ENCODE results near the gene GRID1.

Gene GRID1

DNA sequence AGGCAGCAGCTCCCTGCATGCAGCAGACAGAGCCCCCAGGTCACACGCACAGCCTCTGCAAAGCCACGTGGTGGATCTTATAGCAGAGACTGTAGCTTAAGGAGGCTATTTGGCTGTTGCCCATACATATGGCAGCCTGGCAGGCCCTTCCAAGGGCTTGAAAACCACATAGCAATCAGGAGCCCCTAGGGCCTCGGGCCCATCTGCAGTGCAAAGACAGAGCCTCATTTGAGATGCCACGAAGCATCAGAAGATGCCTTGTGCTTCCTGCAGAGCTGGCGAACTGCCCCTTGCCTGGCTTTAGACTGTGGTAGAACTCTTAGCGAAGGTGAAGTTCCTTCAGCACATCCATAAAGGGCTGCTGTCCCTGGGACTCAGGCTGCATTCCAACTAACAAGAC lies 309.9 kb downstream of the GRID1 start:
- TF ChIP-seq GATA2 (IDR thresholded peaks at IDR 0.05; ENCODE audit: low read depth, low read length) (no peak), GATA3 (IDR thresholded peaks at IDR 0.05; ENCODE audit: low read depth, low read length) (no peak)

- no peak for TF ChIP-seq GATA2 (IDR thresholded peaks at IDR 0.05; ENCODE audit: low read depth, low read length)
- TF ChIP-seq GATA3 (IDR thresholded peaks at IDR 0.05; ENCODE audit: low read depth, low read length): no peak
These were observed 310.7 kb downstream of the GRID1 start for GRCh38 chr10:86055928-86056327.

DNA sequence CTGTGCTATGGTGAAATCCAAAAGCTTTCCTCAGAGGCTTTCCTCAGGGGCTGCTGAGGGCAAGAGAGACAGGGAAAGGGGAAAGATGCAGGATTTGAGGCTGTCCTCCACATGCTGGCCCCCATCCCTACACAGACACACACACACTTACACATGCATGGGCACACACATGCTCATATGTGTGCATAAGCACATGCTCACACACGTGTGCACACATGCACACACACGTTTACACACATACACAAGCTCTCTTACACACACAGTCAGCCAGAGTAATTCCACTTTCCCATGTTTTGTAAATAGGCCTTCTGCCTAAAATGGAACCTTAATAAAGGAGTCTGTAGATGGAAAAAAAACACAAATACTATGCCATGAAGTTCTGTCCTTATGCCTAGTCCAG lies 312.9 kb downstream of the GRID1 start:
- TF ChIP-seq GATA3 (IDR thresholded peaks at IDR 0.05; ENCODE audit: low read depth, low read length): no peak

- TF ChIP-seq GATA2 (IDR thresholded peaks at IDR 0.05; ENCODE audit: low read depth, low read length) (no peak), GATA3 (IDR thresholded peaks at IDR 0.05; ENCODE audit: low read depth, low read length) (no peak)
These were observed 315.0 kb downstream of the GRID1 start for GRCh38 chr10:86051586-86051985.

- TF ChIP-seq GATA2 (IDR thresholded peaks at IDR 0.05; ENCODE audit: low read depth, low read length) (no peak), GATA3 (IDR thresholded peaks at IDR 0.05; ENCODE audit: low read depth, low read length) (no peak)
These were observed 317.2 kb downstream of the GRID1 start for GRCh38 chr10:86049442-86049841.

GRCh38 chr10:86048973-86049372 lies 317.6 kb downstream of the GRID1 start:
- TF ChIP-seq GATA2 (IDR thresholded peaks at IDR 0.05; ENCODE audit: low read depth, low read length) (no peak), GATA3 (IDR thresholded peaks at IDR 0.05; ENCODE audit: low read depth, low read length) (no peak)

DNA sequence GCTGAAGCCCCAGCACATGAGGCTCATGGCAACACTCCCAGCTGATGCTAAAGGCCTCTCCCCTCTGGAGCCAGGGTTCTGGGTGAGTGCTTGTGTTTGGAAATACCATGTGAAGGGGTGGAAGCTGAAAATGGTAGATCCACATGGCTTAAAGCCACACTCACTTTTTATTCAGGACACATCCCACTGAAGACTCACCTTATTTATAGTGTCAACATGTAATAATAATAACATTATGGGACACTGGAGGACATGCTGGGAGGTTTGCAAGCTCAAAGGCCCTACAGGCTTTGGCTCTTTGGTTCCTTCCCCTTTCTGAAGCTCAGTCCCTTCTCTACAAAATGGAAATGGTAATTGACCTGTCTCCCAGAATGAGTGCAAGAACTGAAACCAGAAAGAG lies 318.0 kb downstream of the GRID1 start:
- TF ChIP-seq GATA2 (IDR thresholded peaks at IDR 0.05; ENCODE audit: low read depth, low read length): no peak

DNA sequence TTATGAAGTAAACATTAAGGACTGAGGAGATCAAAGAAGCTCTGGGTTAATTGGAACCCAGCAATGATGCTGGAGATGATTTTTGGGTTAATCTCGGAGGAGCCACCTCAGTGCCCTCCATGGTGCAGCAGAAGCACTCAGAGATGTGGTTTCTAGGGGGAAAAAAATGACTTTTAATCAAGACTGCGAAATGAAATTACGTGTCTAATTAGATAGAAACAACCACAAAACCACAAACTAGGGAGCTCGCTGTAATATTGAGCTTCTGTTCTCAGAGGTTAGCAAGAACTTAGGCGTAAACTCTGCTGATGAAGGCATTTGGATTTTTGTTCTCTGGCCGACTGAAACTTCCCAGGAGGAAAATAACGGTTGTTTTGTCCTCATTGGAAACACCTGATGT lies 319.0 kb downstream of the GRID1 start:
- TF ChIP-seq GATA2 (IDR thresholded peaks at IDR 0.05; ENCODE audit: low read depth, low read length): no peak
- TF ChIP-seq GATA3 (IDR thresholded peaks at IDR 0.05; ENCODE audit: low read depth, low read length): no peak

DNA sequence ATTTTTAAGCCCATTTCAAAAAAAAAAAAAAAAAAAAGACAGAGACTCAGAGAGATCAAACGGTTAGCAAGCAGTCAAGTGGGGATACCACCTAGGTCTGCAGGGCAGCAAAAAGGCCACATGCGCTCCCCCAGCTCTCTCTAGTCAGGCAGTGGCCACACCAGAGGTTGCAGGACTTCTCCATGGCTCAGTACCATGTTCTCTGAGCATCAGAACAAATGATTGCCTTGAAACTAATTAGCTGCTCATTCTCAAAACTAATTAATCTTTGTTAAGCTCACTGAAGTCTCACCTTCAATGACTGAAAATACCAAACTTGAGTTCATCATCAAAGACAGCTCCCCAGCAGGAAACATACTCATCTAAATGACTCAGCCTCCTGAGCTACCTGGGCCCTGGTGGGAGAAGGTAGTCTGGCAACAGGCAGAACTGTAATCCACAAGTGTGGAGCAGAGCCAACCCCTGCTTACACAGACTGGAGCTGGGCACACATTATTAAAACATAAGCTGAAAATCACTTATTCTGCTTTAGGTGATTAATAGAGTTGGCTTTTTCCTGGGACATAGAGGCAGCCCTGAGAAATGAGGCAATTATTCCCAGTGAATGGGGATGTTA lies 319.6 kb downstream of the GRID1 start:
- no peak for TF ChIP-seq GATA2 (IDR thresholded peaks at IDR 0.05; ENCODE audit: low read depth, low read length)
- TF ChIP-seq GATA3 (IDR thresholded peaks at IDR 0.05; ENCODE audit: low read depth, low read length): no peak

DNA sequence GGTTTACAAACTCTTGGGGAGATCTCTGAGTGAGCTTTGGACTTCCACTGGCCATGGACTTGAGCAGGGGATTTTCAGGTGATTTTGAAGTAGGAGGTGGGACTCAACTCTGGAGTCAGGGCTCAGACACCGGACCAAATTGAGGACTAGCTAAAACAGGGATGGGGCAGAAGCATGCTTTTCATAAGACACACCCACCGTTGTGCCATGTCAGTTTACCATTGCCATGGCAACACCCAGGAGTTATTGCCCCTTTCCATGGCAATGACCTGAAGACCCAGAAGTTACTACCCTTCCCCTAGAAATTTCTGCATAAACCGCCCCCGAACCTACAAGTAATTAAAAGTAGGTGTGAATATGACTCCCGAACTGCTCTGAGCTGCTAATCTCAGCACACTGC lies 320.7 kb downstream of the GRID1 start:
- TF ChIP-seq GATA2 (IDR thresholded peaks at IDR 0.05; ENCODE audit: low read depth, low read length) (no peak), GATA3 (IDR thresholded peaks at IDR 0.05; ENCODE audit: low read depth, low read length) (no peak)

DNA sequence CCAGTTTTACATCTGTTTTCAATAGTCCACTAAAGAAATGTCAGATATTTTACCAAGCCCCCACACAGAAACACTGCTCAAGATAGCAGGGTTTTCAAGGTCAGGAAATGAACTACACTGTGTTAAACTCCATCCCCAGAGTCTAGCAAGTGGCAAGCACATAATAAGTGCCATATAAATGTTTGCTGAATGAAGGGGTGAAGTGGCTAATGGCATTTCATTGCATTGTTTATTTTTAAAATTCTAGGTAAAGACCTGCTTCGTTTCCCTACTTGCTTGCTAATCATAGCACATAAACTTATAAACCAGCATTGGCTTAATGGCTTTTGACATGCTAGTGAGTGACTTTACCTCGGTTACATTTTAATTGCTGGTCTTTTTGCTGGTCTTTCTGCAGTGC lies 322.6 kb downstream of the GRID1 start:
- TF ChIP-seq GATA2 (IDR thresholded peaks at IDR 0.05; ENCODE audit: low read depth, low read length) (no peak), GATA3 (IDR thresholded peaks at IDR 0.05; ENCODE audit: low read depth, low read length) (no peak)

- TF ChIP-seq GATA2 (IDR thresholded peaks at IDR 0.05; ENCODE audit: low read depth, low read length) (no peak), GATA3 (IDR thresholded peaks at IDR 0.05; ENCODE audit: low read depth, low read length) (no peak)
These were observed 323.4 kb downstream of the GRID1 start for GRCh38 chr10:86043236-86043635.

DNA sequence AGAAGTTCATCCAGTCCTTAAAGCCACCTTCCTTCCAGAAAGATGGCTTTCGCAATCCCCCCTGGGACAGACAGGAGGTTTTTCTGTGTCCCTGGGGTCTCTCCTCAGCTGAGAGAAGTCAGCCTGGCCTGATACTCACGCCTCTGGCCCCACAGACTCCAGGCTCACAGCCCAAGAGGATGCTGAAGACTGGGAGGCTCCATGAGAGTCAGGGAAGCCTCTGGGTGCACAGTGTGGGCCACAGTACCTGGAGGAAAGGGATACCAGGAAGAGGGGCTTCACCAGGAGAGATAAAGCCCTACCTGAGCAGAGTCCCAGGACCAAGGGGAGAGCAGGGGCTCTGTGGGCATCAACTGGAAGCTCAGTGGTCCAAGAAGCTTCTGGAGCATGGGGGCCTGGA lies 324.4 kb downstream of the GRID1 start:
- no peak for TF ChIP-seq GATA2 (IDR thresholded peaks at IDR 0.05; ENCODE audit: low read depth, low read length)
- no peak for TF ChIP-seq GATA3 (IDR thresholded peaks at IDR 0.05; ENCODE audit: low read depth, low read length)

DNA sequence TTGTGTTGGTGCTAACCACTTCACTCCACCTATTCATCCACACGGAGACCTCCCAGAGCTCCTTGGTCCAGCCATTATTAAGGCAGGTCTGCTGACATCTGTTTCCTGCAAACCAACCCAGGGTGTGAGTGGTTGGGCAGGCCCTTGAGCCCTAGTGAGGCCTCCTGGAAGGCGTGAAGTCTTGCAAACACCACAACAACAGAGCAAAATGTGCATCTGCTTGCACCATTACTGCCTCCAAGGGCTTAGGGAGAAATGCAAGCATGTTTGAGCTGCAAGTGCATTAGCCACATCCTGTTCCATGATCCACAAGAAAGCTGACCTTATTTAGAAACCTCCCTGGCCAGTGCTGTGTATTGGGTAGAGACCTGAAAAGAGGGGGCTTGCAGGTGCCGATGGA lies 325.5 kb downstream of the GRID1 start:
- TF ChIP-seq GATA2 (IDR thresholded peaks at IDR 0.05; ENCODE audit: low read depth, low read length): no peak
- no peak for TF ChIP-seq GATA3 (IDR thresholded peaks at IDR 0.05; ENCODE audit: low read depth, low read length)

- no peak for TF ChIP-seq GATA2 (IDR thresholded peaks at IDR 0.05; ENCODE audit: low read depth, low read length)
These were observed 328.2 kb downstream of the GRID1 start for GRCh38 chr10:86038371-86038770.

DNA sequence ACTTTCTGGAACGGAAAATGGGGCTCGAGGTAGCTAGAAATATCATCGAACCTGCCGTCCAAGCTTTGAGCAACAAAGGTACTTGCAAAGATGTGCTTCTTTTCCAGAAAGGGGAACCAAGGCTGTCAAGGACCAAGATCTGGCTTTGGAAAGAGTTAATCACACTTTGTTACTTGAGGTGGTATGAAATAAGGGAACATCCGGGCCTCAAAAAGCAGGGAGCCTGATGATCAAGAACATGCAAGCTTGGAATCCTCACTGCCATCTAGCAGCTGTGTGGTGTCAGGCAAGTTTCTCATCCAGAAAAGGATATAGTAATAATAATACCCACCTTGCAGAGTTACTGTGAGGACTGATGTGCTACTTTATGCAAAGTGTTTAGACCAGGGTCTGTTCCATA lies 329.5 kb downstream of the GRID1 start:
- TF ChIP-seq GATA3 (IDR thresholded peaks at IDR 0.05; ENCODE audit: low read depth, low read length): no peak
- TF ChIP-seq GATA2 (IDR thresholded peaks at IDR 0.05; ENCODE audit: low read depth, low read length): no peak

All from SH-SY5Y (cell line).